Tibial artery (tissue), 4 donors: ENCODE data around the gene DNAH6.

Source experiments
- DNase-seq, 2 donors: peaks; one replicate each; pipeline ENCODE4 v3.0.0-alpha.2; 2019
- H3K27ac ChIP-seq, 2 donors: fragments of 200-600 bp; sonication (generic) in 1 of 2; 1 replicate in 1 of 2; 2 replicates in 1 of 2; pipeline ENCODE4 v1.5.1; 2018 to 2019; ENCODE audit warnings: mild to moderate bottlenecking in 1 of 2
- H3K27me3 ChIP-seq, 2 donors: fragments of 200-600 bp; sonication (generic) in 1 of 2; one replicate each; pipeline versions ENCODE4 v1.5.1 to v1.6.0; 2016 to 2019
- H3K36me3 ChIP-seq, 3 donors: fragments of 200-600 bp; sonication (generic) in 2 of 3; one replicate each; pipeline ENCODE4 v1.5.1; 2016 to 2019; ENCODE audit warnings: mild to moderate bottlenecking in 2 of 3
- H3K4me1 ChIP-seq, 4 donors: fragments of 200-600 bp; sonication (generic) in 2 of 4; 1 replicate in 3 of 4; 2 replicates in 1 of 4; pipeline ENCODE4 v1.5.1; 2016 to 2019
- H3K4me3 ChIP-seq, 2 donors: fragments of 200-600 bp; sonication (generic) in 1 of 2; 1 replicate in 1 of 2; 2 replicates in 1 of 2; pipeline ENCODE4 v1.5.1; 2018 to 2019; ENCODE audit warnings: mild to moderate bottlenecking in 2 of 2
- H3K9me3 ChIP-seq, 3 donors: fragments of 200-600 bp; sonication (generic) in 1 of 3; one replicate each; pipeline ENCODE4 v1.5.1; 2016 to 2019
- intact Hi-C: fragments of 100-400 bp; cut with DNase I; formaldehyde crosslinking; loops from one replicate; pipeline ENCODE4 v1.15.0; 2023; ENCODE audit warnings: low total_unique reads
- TF ChIP-seq, protein P1 (sequence below), 2 experiments: fragments of 200-600 bp in 1 of 2; fragments of 450-650 bp in 1 of 2; IDR thresholded peaks; one replicate each; pipeline ENCODE4 v1.5.1; 2017 to 2019; ENCODE audit warnings: antibody characterized with exemption in 2 of 2, mild to moderate bottlenecking in 1 of 2, moderate library complexity in 1 of 2

Gene DNAH6

DNA sequence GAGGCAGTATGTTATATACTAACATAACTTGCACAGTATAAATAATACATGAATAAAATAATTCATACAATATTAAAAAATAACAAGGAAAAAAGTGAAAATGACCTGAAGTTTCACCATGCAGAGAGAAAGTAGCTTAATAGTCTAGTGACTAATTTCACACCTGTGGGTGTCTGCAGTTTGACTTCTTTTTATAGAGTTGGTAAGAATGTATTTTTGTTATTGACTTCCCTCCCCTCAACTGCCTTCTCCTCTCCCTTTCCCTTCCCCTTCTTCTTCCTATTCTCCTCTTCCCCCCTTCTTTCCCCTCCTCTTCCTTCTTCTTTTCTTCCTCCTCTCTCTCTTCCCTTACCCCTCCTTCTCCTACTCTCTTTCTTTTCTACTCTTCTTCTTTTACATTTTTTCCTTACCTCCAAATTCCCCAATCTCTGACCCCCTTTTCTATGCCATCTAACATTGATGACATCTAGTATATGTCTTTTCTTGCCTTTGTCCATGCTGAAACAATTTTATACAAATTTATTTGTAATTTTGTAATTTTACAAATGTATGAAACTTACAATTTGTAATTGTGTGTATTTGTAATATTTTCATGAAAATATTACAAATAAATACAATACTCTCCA lies 3.1 kb downstream of the DNAH6 start:
- H3K9me3 ChIP-seq: no peaks in the 10 kb centered on the region
- intact Hi-C loops: no loop called here
- H3K36me3 ChIP-seq: no peaks in the 10 kb centered on the region
- peaks cover 0 to 8% (median 3%) of the 10 kb centered on the region in 4 donors for H3K4me1 ChIP-seq
- no peak overlapping the region for H3K4me3 ChIP-seq
- no peak overlapping the region for H3K27ac ChIP-seq
- TF ChIP-seq, protein P1, sequence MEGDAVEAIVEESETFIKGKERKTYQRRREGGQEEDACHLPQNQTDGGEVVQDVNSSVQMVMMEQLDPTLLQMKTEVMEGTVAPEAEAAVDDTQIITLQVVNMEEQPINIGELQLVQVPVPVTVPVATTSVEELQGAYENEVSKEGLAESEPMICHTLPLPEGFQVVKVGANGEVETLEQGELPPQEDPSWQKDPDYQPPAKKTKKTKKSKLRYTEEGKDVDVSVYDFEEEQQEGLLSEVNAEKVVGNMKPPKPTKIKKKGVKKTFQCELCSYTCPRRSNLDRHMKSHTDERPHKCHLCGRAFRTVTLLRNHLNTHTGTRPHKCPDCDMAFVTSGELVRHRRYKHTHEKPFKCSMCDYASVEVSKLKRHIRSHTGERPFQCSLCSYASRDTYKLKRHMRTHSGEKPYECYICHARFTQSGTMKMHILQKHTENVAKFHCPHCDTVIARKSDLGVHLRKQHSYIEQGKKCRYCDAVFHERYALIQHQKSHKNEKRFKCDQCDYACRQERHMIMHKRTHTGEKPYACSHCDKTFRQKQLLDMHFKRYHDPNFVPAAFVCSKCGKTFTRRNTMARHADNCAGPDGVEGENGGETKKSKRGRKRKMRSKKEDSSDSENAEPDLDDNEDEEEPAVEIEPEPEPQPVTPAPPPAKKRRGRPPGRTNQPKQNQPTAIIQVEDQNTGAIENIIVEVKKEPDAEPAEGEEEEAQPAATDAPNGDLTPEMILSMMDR (IDR thresholded peaks at IDR 0.05): no peak
- no peaks in the 10 kb centered on the region for H3K27me3 ChIP-seq
- no peak for DNase-seq

DNA sequence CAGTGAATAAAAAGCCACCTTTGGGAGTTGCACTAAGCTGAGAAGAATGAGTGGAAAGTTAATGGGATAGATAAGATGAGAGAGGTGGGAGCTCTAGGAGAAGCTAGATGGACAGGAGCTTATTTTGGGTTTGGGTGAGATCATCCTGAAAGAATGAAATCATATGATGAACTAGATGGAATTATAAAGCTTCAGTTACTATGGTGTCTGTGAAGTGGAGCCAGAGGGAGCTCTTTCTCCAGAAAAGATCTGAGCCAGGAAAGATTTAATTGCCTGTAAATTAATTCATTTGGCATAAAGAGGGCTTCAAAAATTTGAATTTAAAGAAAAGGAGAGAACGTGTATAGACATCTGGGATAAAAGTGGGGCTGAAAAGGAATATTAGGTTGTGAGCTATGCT lies 10.3 kb downstream of the DNAH6 start:
- intact Hi-C loops: no loop called here
- DNase-seq: no peak
- Histone ChIP-seq H3K27ac (no peak overlapping the region), H3K4me1 (peaks cover 0 to 10% (median 0%) of the 10 kb centered on the region in 4 donors), H3K9me3 (no peaks in the 10 kb centered on the region), H3K27me3 (no peaks in the 10 kb centered on the region), H3K4me3 (no peak overlapping the region), H3K36me3 (no peaks in the 10 kb centered on the region)
- TF ChIP-seq, protein P1 (IDR thresholded peaks at IDR 0.05): no peak

- Histone ChIP-seq H3K4me3 (no peak overlapping the region), H3K27me3 (no peaks in the 10 kb centered on the region), H3K27ac (no peak overlapping the region), H3K9me3 (no peaks in the 10 kb centered on the region), H3K36me3 (no peaks in the 10 kb centered on the region), H3K4me1 (peaks cover 0 to 10% (median 0%) of the 10 kb centered on the region in 4 donors)
- TF ChIP-seq, protein P1 (IDR thresholded peaks at IDR 0.05): no peak
- no peak for DNase-seq
- intact Hi-C loops: no loop called here
Measured at GRCh38 chr2:84527137-84528129, 11.1 kb downstream of the DNAH6 start.

DNA sequence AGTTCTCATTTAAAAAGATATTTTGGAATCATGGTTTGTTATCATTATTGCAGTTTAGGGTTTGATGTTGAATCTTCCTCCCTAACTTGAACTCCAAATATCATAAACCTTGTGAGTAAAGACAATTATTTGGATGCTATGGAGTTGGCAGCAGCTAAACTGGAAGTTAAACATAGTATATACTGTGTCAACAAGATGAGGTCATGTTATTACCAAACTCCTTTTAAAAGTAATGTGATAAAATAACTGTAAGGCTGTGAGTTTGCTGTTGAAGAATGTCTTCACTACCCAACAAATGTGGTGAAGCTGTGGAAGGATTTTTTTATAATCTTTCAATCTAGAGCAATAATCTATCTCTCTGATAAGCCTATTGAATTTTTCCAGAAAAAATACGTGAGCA lies 16.0 kb downstream of the DNAH6 start:
- no peak overlapping the region for H3K4me3 ChIP-seq
- DNase-seq: no peak
- no peaks in the 10 kb centered on the region for H3K36me3 ChIP-seq
- H3K27ac ChIP-seq: no peak overlapping the region
- intact Hi-C loops: no loop called here
- no peaks in the 10 kb centered on the region for H3K9me3 ChIP-seq
- H3K27me3 ChIP-seq: no peaks in the 10 kb centered on the region
- TF ChIP-seq, protein P1 (IDR thresholded peaks at IDR 0.05): no peak
- H3K4me1 ChIP-seq: peaks cover 0 to under 1% (median 0%) of the 10 kb centered on the region in 4 donors

DNA sequence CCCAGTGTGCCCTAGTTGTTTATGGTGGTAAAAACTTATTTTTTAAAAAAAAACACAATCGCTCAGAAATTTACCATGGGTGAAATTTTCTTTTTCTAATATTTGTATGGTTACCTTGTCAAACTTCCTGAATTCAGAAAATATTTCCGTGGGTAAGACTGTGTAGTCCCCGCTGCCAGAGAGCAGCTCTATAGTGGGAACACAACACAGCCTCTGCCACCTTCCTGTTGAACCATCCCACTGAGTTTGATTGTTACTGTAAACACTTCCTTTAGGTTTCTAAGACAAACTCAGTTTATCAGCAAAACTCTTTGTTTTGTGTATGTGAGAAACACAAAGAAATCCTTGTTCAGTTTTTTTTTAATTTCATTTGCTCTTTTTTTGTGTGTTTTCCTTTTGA lies 17.9 kb downstream of the DNAH6 start:
- TF ChIP-seq, protein P1 (IDR thresholded peaks at IDR 0.05): no peak
- Histone ChIP-seq H3K4me3 (no peak overlapping the region), H3K36me3 (no peaks in the 10 kb centered on the region), H3K4me1 (no peaks in the 10 kb centered on the region), H3K27me3 (no peaks in the 10 kb centered on the region), H3K9me3 (no peaks in the 10 kb centered on the region), H3K27ac (no peak overlapping the region)
- intact Hi-C loops: no loop called here
- DNase-seq: no peak
